H4 (cell line): ENCODE results near the gene NEMP2. TPM values are rescaled to one million over a fixed set of nuclear protein-coding genes. Genes with fewer than 3 reads are reported as not detected.

ENCODE experiments used
- DNase-seq: peaks from one replicate; pipeline ENCODE4 v3.0.0-alpha.2; 2015; ENCODE audit warnings: low spot score
- total RNA-seq: library from RNA; depleted of rRNA; stranded (reverse); fragments of >200 nt; shearing (Covaris generic); gene quantifications from 2 replicates; pipeline ENCODE4 v1.2.3, GENCODE V29; 2014; rRNA removed

The NEMP2 gene
- 14.6 and 16.5 TPM in 2 replicates for total RNA-seq

DNA sequence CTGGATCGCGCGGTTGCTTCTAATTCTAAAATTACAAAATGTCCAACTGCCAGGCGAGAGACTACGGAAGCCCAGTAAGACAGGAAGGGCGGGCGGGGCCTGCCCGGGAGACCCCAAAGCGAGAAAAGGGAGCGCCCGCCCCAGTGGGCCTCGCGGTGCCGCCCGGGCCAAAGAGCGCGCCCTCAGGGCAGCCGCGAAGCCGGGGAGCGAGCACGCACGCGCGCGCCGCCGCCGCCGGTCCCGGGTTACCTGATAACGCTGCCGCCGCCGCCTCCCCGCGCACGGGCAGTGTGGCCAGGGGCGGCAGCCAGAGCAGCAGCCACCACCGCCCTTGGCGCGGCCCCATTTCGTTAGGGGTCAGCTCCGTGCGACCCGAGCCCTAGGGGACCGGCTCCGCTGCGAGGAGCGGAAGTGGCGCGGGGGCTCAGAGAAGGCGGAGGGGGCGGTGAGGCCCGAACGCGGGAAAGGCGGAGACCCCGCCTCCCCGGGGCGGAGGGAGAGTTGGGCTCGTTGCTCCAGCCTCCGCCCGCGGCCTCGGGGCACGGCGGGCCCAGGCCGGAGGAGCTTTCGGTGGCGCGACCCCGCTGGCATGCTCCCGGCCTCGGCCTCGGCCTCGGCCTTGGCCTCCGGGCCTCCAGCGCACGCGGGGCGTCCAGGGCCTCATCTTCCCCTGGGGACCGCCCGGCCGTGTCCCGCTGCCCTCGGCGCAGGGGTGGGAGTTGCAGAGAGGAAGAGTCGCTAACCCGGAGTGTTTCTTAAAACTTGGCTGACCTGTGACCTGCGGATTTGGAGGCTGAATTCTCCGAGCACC, at the start of gene NEMP2:
Gene NEMP2, minus strand, starts transcription at position 413 of the 811 bp plus-strand sequence. Its CDS starts 67 bp downstream, at position 346.
- DNase-seq: peak; percentile 52

- DNase-seq: no peak
Observed at GRCh38 chr2:190583507-190584337, 49.2 kb upstream of the NEMP2 start.

GRCh38 chr2:190582736-190583506, 48.4 kb upstream of the NEMP2 start:
- no peak for DNase-seq

- DNase-seq: no peak
Observed at GRCh38 chr2:190582019-190582418, 47.5 kb upstream of the NEMP2 start.

GRCh38 chr2:190579915-190580846, 45.7 kb upstream of the NEMP2 start:
- no peak for DNase-seq

DNA sequence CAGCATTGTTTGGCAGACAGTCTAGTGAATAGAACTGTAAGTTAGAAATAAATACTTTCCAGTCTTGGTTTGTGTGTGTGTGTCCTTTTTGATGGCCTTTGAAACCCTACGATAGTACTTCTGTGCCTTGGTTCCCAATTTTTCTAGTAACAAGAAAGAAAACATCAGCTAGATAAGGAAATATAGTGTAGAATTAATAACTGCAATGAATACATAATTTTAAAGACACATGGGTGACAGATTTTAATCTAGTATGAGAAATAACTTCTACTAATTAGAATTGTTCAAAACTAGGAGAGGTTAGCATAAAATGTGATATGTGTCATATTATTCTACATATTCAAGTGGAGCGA, 44.5 kb upstream of the NEMP2 start:
- no peak for DNase-seq

- DNase-seq: peak; percentile 44
Observed at GRCh38 chr2:190578158-190579057, 43.9 kb upstream of the NEMP2 start.

- DNase-seq: no peak
Observed at GRCh38 chr2:190576573-190576972, 42.1 kb upstream of the NEMP2 start.

DNA sequence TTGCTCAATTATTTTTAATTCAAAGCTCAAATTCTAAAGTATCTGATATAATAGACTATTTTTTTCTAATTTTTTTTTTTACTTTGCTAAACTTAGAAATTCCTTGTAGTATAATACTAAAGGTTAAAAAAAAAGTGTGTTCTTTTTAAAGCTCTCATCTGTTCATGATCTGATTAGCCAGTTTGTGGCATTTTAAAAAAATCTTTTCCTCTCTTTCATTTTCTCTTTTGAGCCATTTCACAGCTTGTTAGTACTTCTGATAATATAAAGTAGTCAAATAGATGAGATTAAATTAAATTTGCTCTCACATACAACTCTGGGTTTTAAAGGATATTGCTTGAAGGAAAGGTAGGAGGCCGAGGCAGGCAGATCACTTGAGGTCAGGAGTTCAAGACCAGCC, 40.7 kb upstream of the NEMP2 start:
- DNase-seq: no peak

GRCh38 chr2:190574169-190574568, 39.6 kb upstream of the NEMP2 start:
- no peak for DNase-seq

- no peak for DNase-seq
Observed at GRCh38 chr2:190572246-190572645, 37.7 kb upstream of the NEMP2 start.

DNA sequence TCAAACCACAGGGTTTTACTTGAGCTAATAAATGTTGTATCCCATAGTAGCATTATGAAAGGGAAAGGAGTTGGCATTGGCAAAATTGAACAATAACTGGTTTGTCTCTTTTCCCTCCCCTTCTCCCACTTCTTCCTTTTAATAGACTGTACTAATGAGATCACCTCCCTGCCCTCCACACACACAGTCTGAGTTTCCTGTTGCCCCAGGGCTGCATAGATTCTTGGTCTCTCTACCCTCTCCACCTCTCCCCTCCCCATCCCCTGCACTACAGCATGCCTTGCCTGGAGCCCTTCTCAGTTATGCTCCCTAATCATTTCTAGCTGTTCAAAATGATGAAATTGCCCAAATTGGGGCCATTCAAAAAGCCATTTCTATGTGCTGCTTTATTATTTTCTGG, 37.2 kb upstream of the NEMP2 start:
- DNase-seq: no peak

DNA sequence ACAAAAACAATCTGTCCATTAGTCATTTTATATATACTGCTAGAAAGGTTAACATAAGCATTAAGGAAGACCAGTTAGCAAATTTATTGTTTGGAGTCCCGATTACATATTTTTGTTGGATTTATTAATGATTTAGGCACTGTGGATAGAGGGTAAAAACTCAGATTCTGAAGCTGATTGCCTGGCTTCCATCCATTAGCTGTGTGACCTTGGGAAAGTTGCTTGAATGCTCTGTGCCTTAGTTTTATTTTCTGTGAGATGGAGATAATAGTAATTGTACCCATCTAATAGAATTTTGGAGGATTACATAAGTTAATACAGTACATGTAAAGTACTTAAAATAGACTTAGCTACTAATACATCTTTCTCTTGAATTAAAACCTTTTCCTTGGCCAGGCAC, 36.3 kb upstream of the NEMP2 start:
- no peak for DNase-seq

DNA sequence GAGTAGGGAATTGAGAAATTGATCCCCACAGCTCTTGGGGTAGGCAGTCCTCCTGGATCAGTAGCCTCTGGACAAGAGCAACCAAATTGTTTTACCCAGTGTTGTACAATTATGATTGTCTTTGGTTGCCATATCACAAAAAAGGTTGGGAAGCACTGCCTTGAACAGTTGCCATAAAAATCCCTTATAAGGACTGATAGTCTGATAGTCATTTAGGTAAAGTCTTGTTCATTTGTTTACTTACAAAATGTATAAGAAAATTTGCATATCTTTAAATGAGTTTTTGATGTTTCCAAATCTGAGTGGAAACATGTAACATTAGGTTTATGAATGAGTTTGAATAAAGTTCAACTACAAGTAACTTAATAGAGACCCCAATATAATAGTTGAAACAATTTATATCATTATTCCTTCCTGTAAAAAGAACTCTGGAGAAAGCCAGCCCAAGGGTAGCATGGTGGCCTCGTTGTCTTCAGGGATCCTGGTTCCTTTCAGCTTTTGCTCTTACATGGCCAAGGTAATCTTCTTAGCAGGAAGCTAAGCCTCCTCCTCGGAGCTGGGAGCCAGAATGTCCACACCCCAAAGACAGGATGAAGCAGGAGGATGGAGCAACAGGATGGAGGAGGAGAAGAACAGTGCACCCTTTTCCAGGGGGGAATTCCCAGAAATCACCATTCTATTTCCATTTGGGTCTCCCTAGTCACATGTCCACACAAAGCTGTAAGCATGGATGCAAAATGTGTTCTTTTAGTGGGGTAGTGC, 35.7 kb upstream of the NEMP2 start:
- no peak for DNase-seq

- no peak for DNase-seq
Observed at GRCh38 chr2:190564838-190565237, 30.3 kb upstream of the NEMP2 start.

DNA sequence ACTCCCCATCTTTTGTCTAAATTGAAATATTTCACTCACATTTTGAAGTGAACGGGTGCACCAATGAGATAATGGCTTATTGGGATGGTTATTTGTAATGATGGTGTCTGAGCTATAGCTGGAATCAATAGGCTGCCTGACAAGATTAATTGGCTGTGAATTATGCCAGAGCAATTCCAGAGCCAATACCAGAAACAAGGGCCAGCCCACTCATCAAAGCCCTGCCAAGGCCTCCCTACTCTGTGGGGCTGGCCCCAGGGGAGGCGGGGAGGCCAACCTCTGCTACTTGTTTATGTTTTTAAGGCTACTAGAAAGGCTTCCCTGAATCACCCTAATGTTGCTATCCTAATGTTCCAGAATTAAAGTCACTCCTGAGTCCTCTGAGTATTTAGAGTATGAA, 29.1 kb upstream of the NEMP2 start:
- DNase-seq: no peak

GRCh38 chr2:190563109-190563508, 28.6 kb upstream of the NEMP2 start:
- DNase-seq: no peak

DNA sequence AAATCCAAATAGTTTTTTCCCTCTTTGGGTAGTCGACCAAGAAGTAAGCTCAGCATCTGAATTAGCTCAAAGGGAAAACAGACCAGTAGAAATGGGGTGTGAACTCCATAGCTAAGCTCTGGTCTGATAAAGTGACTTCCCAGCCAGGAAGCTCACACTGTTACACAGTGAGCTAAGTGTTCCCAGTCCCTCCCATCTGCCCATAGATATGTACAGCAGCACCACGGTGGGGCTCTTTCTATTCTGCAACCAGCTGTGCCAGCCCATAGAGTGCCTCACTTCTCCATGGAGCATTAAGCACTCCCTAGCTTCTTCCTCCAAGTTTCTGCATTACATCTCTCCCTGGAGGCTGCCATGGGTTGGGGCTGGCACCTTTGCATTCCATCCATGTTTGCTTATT, 27.6 kb upstream of the NEMP2 start:
- DNase-seq: no peak

- DNase-seq: no peak
Observed at GRCh38 chr2:190561094-190561493, 26.6 kb upstream of the NEMP2 start.
